Mucosa of descending colon (tissue), 3 donors: ENCODE measurements around the gene DUSP21. TPM values are rescaled to one million over a fixed set of nuclear protein-coding genes. Genes with fewer than 3 reads are reported as not detected.
"Not testable (repeated sequence)": the region's sequence is repeated elsewhere in the genome, so short reads cannot be mapped to it uniquely, and the experiment has no call there.

Source experiments
- ATAC-seq: fragments of 200-7000 bp; cut with Tn5 transposase; one replicate; pipeline ENCODE4 v1.9.1; 2020; ENCODE audit warnings: mild to moderate bottlenecking, moderate library complexity
- DNase-seq, 3 donors: peaks; one replicate each; pipeline ENCODE4 v3.0.0-alpha.2; 2020
- H3K36me3 ChIP-seq: fragments of 200-600 bp; one replicate; pipeline ENCODE4 v1.8.0; 2021; ENCODE audit warnings: low read depth, mild to moderate bottlenecking
- H3K4me1 ChIP-seq: fragments of 200-600 bp; one replicate; pipeline ENCODE4 v1.8.0; 2021; ENCODE audit warnings: low read depth, mild to moderate bottlenecking
- H3K4me3 ChIP-seq: fragments of 200-600 bp; one replicate; pipeline ENCODE4 v1.8.0; 2021; ENCODE audit warnings: mild to moderate bottlenecking
- H3K9me3 ChIP-seq: fragments of 200-600 bp; one replicate; pipeline ENCODE4 v1.8.0; 2021; ENCODE audit warnings: mild to moderate bottlenecking
- intact Hi-C, 2 donors: fragments of 100-400 bp; cut with DNase I in 1 of 2; cut with micrococcal nuclease in 1 of 2; formaldehyde crosslinking; loops; one replicate each; pipeline versions ENCODE4 v1.11.0 to v1.11.1; 2022; cut with DNase I, micrococcal nuclease
- total RNA-seq, 3 donors: library from RNA; stranded (reverse); fragmentation: NEBNext Ultra II Directional in 2 of 3; extraction: Animal tissue kit (Norgen Biotek cat#: 25700) in 2 of 3; gene quantifications; one replicate each; pipeline versions ENCODE4 v1.2.1 to v1.2.4, GENCODE V29; 2021 to 2023
- TF ChIP-seq, protein P1 (sequence below): fragments of 200-600 bp; IDR thresholded peaks from one replicate; pipeline ENCODE4 v1.8.0; 2022; ENCODE audit warnings: antibody characterized with exemption, mild to moderate bottlenecking
- donor health status: DM: no; HTN: no; CAD: no; lungs with moderate emphysema.
- donor health status: DM: no; HTN: no; CAD: no.
- donor health status: DM: no; HTN: yes; CAD: no.

The DUSP21 gene
- total RNA-seq, 3 donors from 2014 or later = not detected

DNA sequence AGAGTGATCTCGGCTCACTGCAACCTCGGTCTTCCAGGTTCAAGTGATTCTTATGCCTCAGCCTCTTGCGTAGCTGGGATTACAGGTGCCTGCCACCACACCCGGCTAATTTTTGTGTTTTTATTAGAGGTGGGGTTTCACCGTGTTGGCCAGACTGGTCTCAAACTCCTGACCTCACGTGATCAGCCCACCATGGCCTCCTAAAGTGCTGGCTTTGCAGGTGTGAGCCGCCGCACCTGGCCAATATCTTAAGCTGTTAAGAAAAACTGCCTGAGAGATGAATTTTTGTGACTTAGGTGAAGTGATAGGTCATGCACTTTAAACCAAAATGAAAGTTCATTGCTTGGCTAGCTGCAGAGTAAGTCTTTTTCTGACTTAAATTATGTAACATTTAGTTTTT, 35.0 kb downstream of the DUSP21 start:
- ATAC-seq (no peak), DNase-seq (no peak)
- intact Hi-C loops = no loop called here
- TF ChIP-seq, protein P1, sequence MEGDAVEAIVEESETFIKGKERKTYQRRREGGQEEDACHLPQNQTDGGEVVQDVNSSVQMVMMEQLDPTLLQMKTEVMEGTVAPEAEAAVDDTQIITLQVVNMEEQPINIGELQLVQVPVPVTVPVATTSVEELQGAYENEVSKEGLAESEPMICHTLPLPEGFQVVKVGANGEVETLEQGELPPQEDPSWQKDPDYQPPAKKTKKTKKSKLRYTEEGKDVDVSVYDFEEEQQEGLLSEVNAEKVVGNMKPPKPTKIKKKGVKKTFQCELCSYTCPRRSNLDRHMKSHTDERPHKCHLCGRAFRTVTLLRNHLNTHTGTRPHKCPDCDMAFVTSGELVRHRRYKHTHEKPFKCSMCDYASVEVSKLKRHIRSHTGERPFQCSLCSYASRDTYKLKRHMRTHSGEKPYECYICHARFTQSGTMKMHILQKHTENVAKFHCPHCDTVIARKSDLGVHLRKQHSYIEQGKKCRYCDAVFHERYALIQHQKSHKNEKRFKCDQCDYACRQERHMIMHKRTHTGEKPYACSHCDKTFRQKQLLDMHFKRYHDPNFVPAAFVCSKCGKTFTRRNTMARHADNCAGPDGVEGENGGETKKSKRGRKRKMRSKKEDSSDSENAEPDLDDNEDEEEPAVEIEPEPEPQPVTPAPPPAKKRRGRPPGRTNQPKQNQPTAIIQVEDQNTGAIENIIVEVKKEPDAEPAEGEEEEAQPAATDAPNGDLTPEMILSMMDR = no peak
- no peak overlapping the region for H3K4me3 ChIP-seq
- H3K4me1 ChIP-seq = no peaks in the 10 kb centered on the region
- no peaks in the 10 kb centered on the region for H3K36me3 ChIP-seq
- no peaks in the 10 kb centered on the region for H3K9me3 ChIP-seq

DNA sequence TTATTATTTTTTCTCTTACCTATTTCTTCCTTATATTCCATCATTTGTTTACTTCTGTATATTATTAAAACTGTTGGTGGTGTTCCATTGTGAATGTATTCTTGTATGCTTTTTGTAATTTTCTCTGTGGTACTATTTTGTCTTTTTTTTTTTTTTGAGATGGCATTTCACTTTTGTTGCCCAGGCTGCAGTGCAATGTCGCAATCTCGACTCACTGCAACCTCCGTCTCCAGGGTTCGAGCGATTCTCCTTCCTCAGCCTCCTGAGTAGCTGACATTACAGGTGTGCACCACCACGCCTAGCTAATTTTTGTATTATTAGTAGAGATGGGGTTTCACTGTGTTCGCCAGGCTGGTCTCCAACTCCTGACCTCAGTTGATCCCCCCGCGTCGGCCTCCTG, 37.7 kb downstream of the DUSP21 start:
- Histone ChIP-seq H3K4me1 (no peaks in the 10 kb centered on the region), H3K36me3 (no peaks in the 10 kb centered on the region), H3K9me3 (no peaks in the 10 kb centered on the region), H3K4me3 (no peak overlapping the region)
- intact Hi-C loops = no loop called here
- TF ChIP-seq, protein P1 = no peak
- no peak for ATAC-seq
- DNase-seq = no peak

DNA sequence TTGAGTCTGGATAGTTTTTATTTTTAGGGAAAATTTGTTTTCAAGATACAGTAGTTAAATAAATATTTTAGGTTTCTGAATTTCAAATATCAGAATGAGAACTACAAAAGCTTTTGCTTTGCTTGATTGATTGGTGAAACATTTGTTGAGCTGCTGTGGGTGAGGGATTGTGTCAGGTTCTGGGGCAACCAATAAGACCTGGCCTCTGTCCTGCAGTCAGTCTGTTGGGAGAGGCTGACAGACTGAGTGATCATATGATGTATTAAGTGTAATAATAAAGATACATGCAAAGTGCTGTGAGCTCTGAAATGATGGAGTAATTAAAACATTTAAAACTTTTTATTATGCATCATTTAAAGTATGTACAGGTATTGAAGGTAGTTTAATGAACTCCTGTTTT, 38.8 kb downstream of the DUSP21 start:
- Histone ChIP-seq H3K4me3 (no peak overlapping the region), H3K36me3 (no peaks in the 10 kb centered on the region), H3K9me3 (no peaks in the 10 kb centered on the region), H3K4me1 (no peaks in the 10 kb centered on the region)
- ATAC-seq (no peak), DNase-seq (no peak)
- intact Hi-C loops = no loop called here
- TF ChIP-seq, protein P1 = no peak

DNA sequence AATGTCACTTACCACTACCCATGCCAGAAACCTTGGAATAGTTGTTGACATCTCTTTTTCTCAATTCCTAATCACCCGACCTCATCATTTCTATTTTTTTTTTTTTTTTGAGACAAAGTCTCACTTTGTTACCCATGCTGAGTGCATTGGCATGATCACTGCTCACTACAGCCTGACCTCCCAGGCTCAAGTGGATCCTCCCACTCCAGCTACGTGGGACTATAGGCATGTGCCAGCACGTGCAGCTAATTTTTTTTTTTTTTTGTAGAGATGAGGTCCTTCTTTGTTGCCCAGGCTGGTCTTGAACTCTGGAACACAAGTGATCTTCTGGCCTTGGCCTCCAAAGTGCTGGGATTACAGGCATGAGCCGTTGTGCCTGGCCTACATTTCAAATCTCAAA, 41.1 kb downstream of the DUSP21 start:
- ATAC-seq (no peak), DNase-seq (no peak)
- no peaks in the 10 kb centered on the region for H3K36me3 ChIP-seq

DNA sequence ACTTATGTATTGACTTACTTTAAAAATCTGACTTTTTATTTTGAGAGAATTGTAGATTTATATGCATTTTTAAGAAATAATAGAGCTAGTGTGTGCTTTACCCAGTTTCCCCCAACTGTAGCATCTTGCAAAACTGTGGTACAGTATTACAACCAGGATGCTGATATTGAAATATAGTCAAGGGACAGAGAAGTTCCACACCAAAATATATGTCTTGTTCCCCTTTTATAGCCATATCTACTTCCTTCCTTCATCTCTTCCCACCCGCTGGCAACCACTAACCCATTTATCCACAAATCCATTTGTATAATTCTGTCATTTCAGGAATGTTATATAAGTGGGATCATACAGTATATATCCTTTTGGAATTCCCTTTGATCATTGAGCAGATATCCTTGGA, 46.0 kb downstream of the DUSP21 start:
- intact Hi-C loops = no loop called here
- no peak overlapping the region for H3K4me3 ChIP-seq
- no peaks in the 10 kb centered on the region for H3K36me3 ChIP-seq
- TF ChIP-seq, protein P1 = no peak
- H3K4me1 ChIP-seq = no peaks in the 10 kb centered on the region
- ATAC-seq (no peak), DNase-seq (no peak)
- H3K9me3 ChIP-seq = no peaks in the 10 kb centered on the region

More for the DNA sequence above, 41.1 kb downstream of the DUSP21 start:
- TF ChIP-seq, protein P1 = no peak
- intact Hi-C loops = no loop called here
- Histone ChIP-seq H3K4me1 (no peaks in the 10 kb centered on the region), H3K4me3 (no peak overlapping the region), H3K9me3 (no peaks in the 10 kb centered on the region)

DNA sequence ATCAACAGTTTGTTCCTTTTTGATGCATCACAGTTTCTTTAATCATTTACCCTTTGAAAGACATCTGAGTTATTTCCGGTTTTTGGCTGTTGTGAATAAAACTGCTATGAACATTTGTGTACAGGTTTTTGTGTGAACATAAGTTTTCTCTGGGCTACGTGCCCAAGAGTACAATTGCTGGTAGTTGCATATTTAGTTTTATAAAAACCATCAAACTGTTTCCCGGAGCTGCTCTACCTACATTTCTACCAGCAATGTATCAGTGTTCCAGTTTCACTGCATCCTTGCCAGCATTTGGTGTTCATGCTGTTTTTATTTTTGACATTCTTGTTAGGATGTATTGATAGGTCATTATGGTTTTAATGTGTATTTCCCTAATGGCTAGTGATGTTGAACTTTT, 46.4 kb downstream of the DUSP21 start:
- ATAC-seq = no peak
- TF ChIP-seq, protein P1 = no peak
- intact Hi-C loops = no loop called here
- H3K9me3 ChIP-seq = no peaks in the 10 kb centered on the region
- no peaks in the 10 kb centered on the region for H3K36me3 ChIP-seq
- no peak for DNase-seq
- H3K4me1 ChIP-seq = no peaks in the 10 kb centered on the region
- H3K4me3 ChIP-seq = no peak overlapping the region

DNA sequence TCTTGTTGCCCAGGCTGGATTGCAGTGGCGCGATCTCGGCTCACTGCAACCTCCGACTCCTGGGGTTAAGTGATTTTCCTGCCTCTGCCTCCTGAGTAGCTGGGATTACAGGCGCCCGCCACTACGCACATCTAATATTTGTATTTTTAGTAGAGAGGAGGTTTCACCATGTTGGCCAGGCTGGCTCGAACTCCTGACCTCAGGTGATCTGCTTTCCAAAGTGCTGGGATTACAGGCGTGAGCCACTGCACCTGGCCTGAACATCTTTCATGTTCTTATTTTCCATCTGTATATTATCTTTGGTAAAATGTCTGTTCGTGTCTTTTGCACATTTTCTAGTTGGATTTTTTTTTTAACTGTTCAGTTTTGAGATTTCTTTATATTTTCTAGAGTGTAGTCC, 46.9 kb downstream of the DUSP21 start:
- H3K36me3 ChIP-seq, H3K9me3 ChIP-seq, ATAC-seq, DNase-seq, H3K4me1 ChIP-seq, intact Hi-C loops, H3K4me3 ChIP-seq: not testable (repeated sequence)
